GM23338 (cell line): Measurements from ENCODE around the gene DUSP9. TPM values are rescaled to one million over a fixed set of nuclear protein-coding genes. Genes with fewer than 3 reads are reported as not detected.

Source experiments
- ATAC-seq: fragments of 200-7000 bp; cut with Tn5 transposase; 3 replicates; pipeline ENCODE4 v1.9.1; 2020
- DNase-seq: peaks from one replicate; pipeline ENCODE4 v3.0.0-alpha.2; 2015; ENCODE audit warnings: low spot score
- H2AFZ ChIP-seq: fragments of 200-600 bp; sonication (generic); 2 replicates; pipeline ENCODE4 v1.8.0; 2016; ENCODE audit warnings: antibody characterized with exemption, mild to moderate bottlenecking, moderate library complexity
- H3F3A ChIP-seq: fragments of 200-600 bp; sonication (generic); replicated peaks from 2 replicates; pipeline ENCODE4 v1.8.0; 2017; ENCODE audit warnings: antibody characterized with exemption, mixed run types, low read depth
- H3K27ac ChIP-seq: fragments of 200-600 bp; sonication (generic); 2 replicates; pipeline ENCODE4 v1.6.1; 2016; ENCODE audit warnings: low read depth
- H3K27me3 ChIP-seq: fragments of 200-600 bp; sonication (generic); 2 replicates; pipeline ENCODE4 v1.8.0; 2016; ENCODE audit warnings: mild to moderate bottlenecking, mixed run types, moderate library complexity; ENCODE audit not compliant: insufficient read depth
- H3K36me3 ChIP-seq: fragments of 200-600 bp; sonication (generic); 2 replicates; pipeline ENCODE4 v1.8.0; 2016; ENCODE audit warnings: mild to moderate bottlenecking; ENCODE audit not compliant: insufficient read depth
- H3K4me1 ChIP-seq: fragments of 200-600 bp; sonication (generic); 2 replicates; pipeline ENCODE4 v1.8.0; 2016; ENCODE audit warnings: mild to moderate bottlenecking, moderate library complexity; ENCODE audit not compliant: insufficient read depth
- H3K4me2 ChIP-seq: fragments of 200-600 bp; sonication (generic); 2 replicates; pipeline ENCODE4 v1.7.1; 2017; ENCODE audit warnings: mixed run types
- H3K4me3 ChIP-seq: fragments of 200-600 bp; sonication (generic); 2 replicates; pipeline ENCODE4 v1.6.1; 2016; ENCODE audit warnings: mixed run types
- H3K79me2 ChIP-seq: fragments of 200-600 bp; sonication (generic); replicated peaks from 2 replicates; pipeline ENCODE4 v1.8.0; 2017; ENCODE audit warnings: mild to moderate bottlenecking; ENCODE audit not compliant: insufficient read depth
- H3K9me2 ChIP-seq: fragments of 200-600 bp; sonication (generic); 2 replicates; pipeline ENCODE4 v1.8.0; 2017; ENCODE audit not compliant: insufficient read depth
- H4K20me1 ChIP-seq: fragments of 200-600 bp; sonication (generic); replicated peaks from 2 replicates; pipeline ENCODE4 v1.8.0; 2017; ENCODE audit warnings: mild to moderate bottlenecking; ENCODE audit not compliant: insufficient read depth
- H3K27ac Mint-ChIP-seq: 2 replicates; pipeline ENCODE4 v1.8.0; 2020; ENCODE audit warnings: inconsistent platforms, mild to moderate bottlenecking, moderate library complexity, mixed read lengths
- H3K27me3 Mint-ChIP-seq: 3 replicates; pipeline ENCODE4 v1.8.0; 2022; ENCODE audit warnings: low read depth, mild to moderate bottlenecking, moderate library complexity, mixed read lengths, inconsistent platforms; ENCODE audit not compliant: insufficient read depth, poor library complexity
- H3K36me3 Mint-ChIP-seq: 3 replicates; pipeline ENCODE4 v1.8.0; 2021; ENCODE audit warnings: low read depth, mild to moderate bottlenecking, inconsistent platforms, moderate library complexity, mixed read lengths
- H3K4me1 Mint-ChIP-seq: 3 replicates; pipeline ENCODE4 v1.8.0; 2020; ENCODE audit warnings: mild to moderate bottlenecking, inconsistent platforms, mixed read lengths
- H3K4me3 Mint-ChIP-seq: 3 replicates; pipeline ENCODE4 v1.8.0; 2021; ENCODE audit warnings: moderate library complexity, mild to moderate bottlenecking, inconsistent platforms, mixed read lengths
- H3K9me3 Mint-ChIP-seq: 3 replicates; pipeline ENCODE4 v1.8.0; 2020; ENCODE audit warnings: moderate library complexity, mild to moderate bottlenecking, inconsistent platforms, mixed read lengths
- CREB1 ChIP-seq: fragments of 250-450 bp; sonication (Bioruptor Pico); IDR thresholded peaks from 2 replicates; pipeline ENCODE4 v1.5.0; 2020; ENCODE audit warnings: low read depth, mild to moderate bottlenecking, moderate library complexity
- CTCF ChIP-seq, 2 experiments: fragments of 200-600 bp in 1 of 2; sonication (generic) in 1 of 2; conservative IDR thresholded peaks; 2 replicates each; pipeline versions ENCODE4 v1.5.1 to v1.6.1; 2016 to 2017; ENCODE audit warnings: antibody characterized with exemption in 2 of 2, low read depth in 2 of 2, mild to moderate bottlenecking in 2 of 2, moderate library complexity in 1 of 2
- ETS1 ChIP-seq: IDR thresholded peaks from 2 replicates; pipeline ENCODE4 v1.6.1; 2016; ENCODE audit warnings: antibody characterized with exemption
- EZH2 ChIP-seq: fragments of 200-600 bp; sonication (generic); IDR thresholded peaks from one replicate; pipeline ENCODE4 v1.8.0; 2017; ENCODE audit warnings: antibody characterized with exemption, mild to moderate bottlenecking, low read depth; ENCODE audit not compliant: unreplicated experiment
- EZH2phosphoT487 ChIP-seq: fragments of 200-600 bp; sonication (generic); IDR thresholded peaks from one replicate; pipeline ENCODE4 v1.8.1; 2018; ENCODE audit warnings: antibody characterized with exemption; ENCODE audit not compliant: unreplicated experiment
- JUNB ChIP-seq: IDR thresholded peaks from one replicate; pipeline ENCODE4 v1.6.1; 2016; ENCODE audit warnings: antibody characterized with exemption; ENCODE audit not compliant: unreplicated experiment
- NANOG ChIP-seq: IDR thresholded peaks from 2 replicates; pipeline ENCODE4 v1.6.1; 2016; ENCODE audit warnings: antibody characterized with exemption, borderline replicate concordance
- POLR2AphosphoS5 ChIP-seq: IDR thresholded peaks from 2 replicates; pipeline ENCODE4 v1.6.1; 2016; ENCODE audit warnings: antibody characterized with exemption, low read depth
- STAT1 ChIP-seq: IDR thresholded peaks from one replicate; pipeline ENCODE4 v1.6.1; 2016; ENCODE audit warnings: antibody characterized with exemption; ENCODE audit not compliant: unreplicated experiment
- ZNF114 ChIP-seq: fragments of 250-450 bp; sonication (Bioruptor Pico); IDR thresholded peaks from 2 replicates; pipeline ENCODE4 v1.5.0; 2020; ENCODE audit warnings: mild to moderate bottlenecking, moderate library complexity
- ZNF331 ChIP-seq: fragments of 250-450 bp; sonication (Bioruptor Pico); IDR thresholded peaks from 2 replicates; pipeline ENCODE4 v1.5.0; 2020; ENCODE audit warnings: low read depth, mild to moderate bottlenecking, moderate library complexity
- polyA plus RNA-seq: library from polyadenylated mRNA; unstranded; fragments of >200 nt; fragmentation: Nextera tagmentation; extraction: Ambion mirVana; gene quantifications from 2 replicates; pipeline ENCODE4 v1.2.1, GENCODE V29; 2016
- total RNA-seq: library from RNA; depleted of rRNA; stranded (reverse); fragments of >200 nt; shearing (Covaris generic); gene quantifications from 2 replicates; pipeline ENCODE4 v1.2.3, GENCODE V29; 2014
- TF ChIP-seq, protein P1 (sequence below): fragments of 250-450 bp; sonication (Bioruptor Pico); IDR thresholded peaks from 2 replicates; pipeline ENCODE4 v1.5.0; 2020; ENCODE audit warnings: mild to moderate bottlenecking, moderate library complexity
- TF ChIP-seq, protein P2 (sequence below): IDR thresholded peaks from one replicate; pipeline ENCODE4 v1.6.1; 2018; ENCODE audit warnings: antibody characterized with exemption; ENCODE audit not compliant: unreplicated experiment

The DUSP9 gene
- total and polyA plus RNA-seq, 2 experiments from 2014 or later: 0.71 to 3.9 TPM

DNA sequence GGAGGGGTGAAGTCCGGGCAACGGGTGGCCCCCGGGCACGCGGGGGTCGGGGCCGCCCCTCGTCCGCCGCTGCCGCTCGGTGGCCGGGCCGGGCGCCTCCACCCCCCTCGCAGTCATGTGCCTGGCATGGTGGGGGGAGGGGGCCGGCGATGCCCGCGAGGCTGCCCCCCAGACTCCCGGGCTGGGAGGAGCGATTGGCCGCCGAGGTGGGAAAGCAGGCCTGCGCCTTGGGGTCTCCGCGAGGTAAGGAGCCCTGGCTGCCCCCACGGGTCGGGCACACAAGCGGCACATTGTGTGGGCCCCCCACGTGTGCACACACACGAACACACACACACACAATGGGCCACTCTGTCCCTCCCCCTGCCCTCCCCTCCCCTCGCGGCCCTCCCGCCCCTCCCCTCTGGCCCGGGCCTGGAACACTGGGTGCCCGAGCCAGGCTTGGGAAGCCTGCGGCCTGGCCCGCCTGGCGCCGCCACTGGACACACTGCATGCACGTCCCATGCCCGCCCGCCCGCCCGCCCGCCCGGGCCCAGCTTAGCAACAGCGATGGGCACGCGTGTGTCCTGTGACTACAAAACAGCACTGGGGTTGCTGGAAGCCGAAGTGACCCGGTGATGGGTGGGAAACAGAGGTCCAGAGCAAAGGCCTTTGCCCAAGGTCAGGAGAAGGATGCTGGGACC lies 42.0 kb downstream of the DUSP9 start:
- H3K36me3 Mint-ChIP-seq: peaks cover 6% of the 10 kb centered on the region; the same call in 2 of the 3 replicates
- peak overlapping the region; percentile 48 for H3K4me3 ChIP-seq
- H3K79me2 ChIP-seq: no peaks in the 10 kb centered on the region
- no peaks in the 10 kb centered on the region for H3K36me3 ChIP-seq
- ATAC-seq (peak; percentile 2; the same call in 1 of the 3 replicates), DNase-seq (no peak)
- no peaks in the 10 kb centered on the region for H3K9me2 ChIP-seq
- H3K4me1 Mint-ChIP-seq: peaks cover 13% of the 10 kb centered on the region
- TF ChIP-seq ETS1 (no peak), ZNF331 (CRISPR knock-in tag) (no peak), POLR2AphosphoS5 (no peak), NANOG (no peak), JUNB (no peak), ZNF114 (CRISPR knock-in tag) (no peak), CREB1 (CRISPR knock-in tag) (no peak), EZH2phosphoT487 (no peak), CTCF (conservative IDR thresholded peaks at IDR 0.05; ENCODE audit: low read depth in 2 of 2) (no peak), EZH2 (no peak), STAT1 (no peak)
- TF ChIP-seq, protein P1, sequence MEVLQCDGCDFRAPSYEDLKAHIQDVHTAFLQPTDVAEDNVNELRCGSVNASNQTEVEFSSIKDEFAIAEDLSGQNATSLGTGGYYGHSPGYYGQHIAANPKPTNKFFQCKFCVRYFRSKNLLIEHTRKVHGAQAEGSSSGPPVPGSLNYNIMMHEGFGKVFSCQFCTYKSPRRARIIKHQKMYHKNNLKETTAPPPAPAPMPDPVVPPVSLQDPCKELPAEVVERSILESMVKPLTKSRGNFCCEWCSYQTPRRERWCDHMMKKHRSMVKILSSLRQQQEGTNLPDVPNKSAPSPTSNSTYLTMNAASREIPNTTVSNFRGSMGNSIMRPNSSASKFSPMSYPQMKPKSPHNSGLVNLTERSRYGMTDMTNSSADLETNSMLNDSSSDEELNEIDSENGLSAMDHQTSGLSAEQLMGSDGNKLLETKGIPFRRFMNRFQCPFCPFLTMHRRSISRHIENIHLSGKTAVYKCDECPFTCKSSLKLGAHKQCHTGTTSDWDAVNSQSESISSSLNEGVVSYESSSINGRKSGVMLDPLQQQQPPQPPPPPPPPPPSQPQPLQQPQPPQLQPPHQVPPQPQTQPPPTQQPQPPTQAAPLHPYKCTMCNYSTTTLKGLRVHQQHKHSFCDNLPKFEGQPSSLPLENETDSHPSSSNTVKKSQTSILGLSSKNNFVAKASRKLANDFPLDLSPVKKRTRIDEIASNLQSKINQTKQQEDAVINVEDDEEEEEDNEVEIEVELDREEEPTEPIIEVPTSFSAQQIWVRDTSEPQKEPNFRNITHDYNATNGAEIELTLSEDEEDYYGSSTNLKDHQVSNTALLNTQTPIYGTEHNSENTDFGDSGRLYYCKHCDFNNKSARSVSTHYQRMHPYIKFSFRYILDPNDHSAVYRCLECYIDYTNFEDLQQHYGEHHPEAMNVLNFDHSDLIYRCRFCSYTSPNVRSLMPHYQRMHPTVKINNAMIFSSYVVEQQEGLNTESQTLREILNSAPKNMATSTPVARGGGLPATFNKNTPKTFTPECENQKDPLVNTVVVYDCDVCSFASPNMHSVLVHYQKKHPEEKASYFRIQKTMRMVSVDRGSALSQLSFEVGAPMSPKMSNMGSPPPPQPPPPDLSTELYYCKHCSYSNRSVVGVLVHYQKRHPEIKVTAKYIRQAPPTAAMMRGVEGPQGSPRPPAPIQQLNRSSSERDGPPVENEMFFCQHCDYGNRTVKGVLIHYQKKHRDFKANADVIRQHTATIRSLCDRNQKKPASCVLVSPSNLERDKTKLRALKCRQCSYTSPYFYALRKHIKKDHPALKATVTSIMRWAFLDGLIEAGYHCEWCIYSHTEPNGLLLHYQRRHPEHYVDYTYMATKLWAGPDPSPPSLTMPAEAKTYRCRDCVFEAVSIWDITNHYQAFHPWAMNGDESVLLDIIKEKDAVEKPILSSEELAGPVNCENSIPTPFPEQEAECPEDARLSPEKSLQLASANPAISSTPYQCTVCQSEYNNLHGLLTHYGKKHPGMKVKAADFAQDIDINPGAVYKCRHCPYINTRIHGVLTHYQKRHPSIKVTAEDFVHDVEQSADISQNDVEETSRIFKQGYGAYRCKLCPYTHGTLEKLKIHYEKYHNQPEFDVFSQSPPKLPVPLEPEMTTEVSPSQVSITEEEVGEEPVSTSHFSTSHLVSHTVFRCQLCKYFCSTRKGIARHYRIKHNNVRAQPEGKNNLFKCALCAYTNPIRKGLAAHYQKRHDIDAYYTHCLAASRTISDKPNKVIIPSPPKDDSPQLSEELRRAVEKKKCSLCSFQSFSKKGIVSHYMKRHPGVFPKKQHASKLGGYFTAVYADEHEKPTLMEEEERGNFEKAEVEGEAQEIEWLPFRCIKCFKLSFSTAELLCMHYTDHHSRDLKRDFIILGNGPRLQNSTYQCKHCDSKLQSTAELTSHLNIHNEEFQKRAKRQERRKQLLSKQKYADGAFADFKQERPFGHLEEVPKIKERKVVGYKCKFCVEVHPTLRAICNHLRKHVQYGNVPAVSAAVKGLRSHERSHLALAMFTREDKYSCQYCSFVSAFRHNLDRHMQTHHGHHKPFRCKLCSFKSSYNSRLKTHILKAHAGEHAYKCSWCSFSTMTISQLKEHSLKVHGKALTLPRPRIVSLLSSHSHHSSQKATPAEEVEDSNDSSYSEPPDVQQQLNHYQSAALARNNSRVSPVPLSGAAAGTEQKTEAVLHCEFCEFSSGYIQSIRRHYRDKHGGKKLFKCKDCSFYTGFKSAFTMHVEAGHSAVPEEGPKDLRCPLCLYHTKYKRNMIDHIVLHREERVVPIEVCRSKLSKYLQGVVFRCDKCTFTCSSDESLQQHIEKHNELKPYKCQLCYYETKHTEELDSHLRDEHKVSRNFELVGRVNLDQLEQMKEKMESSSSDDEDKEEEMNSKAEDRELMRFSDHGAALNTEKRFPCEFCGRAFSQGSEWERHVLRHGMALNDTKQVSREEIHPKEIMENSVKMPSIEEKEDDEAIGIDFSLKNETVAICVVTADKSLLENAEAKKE (CRISPR knock-in tag): no peak
- TF ChIP-seq, protein P2, sequence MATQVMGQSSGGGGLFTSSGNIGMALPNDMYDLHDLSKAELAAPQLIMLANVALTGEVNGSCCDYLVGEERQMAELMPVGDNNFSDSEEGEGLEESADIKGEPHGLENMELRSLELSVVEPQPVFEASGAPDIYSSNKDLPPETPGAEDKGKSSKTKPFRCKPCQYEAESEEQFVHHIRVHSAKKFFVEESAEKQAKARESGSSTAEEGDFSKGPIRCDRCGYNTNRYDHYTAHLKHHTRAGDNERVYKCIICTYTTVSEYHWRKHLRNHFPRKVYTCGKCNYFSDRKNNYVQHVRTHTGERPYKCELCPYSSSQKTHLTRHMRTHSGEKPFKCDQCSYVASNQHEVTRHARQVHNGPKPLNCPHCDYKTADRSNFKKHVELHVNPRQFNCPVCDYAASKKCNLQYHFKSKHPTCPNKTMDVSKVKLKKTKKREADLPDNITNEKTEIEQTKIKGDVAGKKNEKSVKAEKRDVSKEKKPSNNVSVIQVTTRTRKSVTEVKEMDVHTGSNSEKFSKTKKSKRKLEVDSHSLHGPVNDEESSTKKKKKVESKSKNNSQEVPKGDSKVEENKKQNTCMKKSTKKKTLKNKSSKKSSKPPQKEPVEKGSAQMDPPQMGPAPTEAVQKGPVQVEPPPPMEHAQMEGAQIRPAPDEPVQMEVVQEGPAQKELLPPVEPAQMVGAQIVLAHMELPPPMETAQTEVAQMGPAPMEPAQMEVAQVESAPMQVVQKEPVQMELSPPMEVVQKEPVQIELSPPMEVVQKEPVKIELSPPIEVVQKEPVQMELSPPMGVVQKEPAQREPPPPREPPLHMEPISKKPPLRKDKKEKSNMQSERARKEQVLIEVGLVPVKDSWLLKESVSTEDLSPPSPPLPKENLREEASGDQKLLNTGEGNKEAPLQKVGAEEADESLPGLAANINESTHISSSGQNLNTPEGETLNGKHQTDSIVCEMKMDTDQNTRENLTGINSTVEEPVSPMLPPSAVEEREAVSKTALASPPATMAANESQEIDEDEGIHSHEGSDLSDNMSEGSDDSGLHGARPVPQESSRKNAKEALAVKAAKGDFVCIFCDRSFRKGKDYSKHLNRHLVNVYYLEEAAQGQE: no peak
- H3F3A ChIP-seq: no peaks in the 10 kb centered on the region
- H3K27ac ChIP-seq: no peak overlapping the region
- peak overlapping the region; percentile 66; the same call in 1 of the 2 replicates for H3K4me2 ChIP-seq
- no peak overlapping the region for H3K27ac Mint-ChIP-seq
- peaks cover 4% of the 10 kb centered on the region for H3K27me3 Mint-ChIP-seq
- no peaks in the 10 kb centered on the region for H4K20me1 ChIP-seq
- peaks cover under 1% of the 10 kb centered on the region; the same call in 1 of the 3 replicates for H3K9me3 Mint-ChIP-seq
- H2AFZ ChIP-seq: no peak overlapping the region
- no peaks in the 10 kb centered on the region for H3K27me3 ChIP-seq
- H3K4me3 Mint-ChIP-seq: peak overlapping the region; percentile 66
- no peaks in the 10 kb centered on the region; the same call in 1 of the 2 replicates for H3K4me1 ChIP-seq
